PC-3 (cell line): Measurements from ENCODE around the gene B4GALNT1. TPM values are rescaled to one million over a fixed set of nuclear protein-coding genes. Genes with fewer than 3 reads are reported as not detected.
A peak's percentile ranks its signal among the peaks of the same experiment; 100 is the strongest.

Source experiments
- ATAC-seq: fragments of 200-7000 bp; cut with Tn5 transposase; 2 replicates; pipeline ENCODE4 v1.9.1; 2020; ENCODE audit warnings: mild to moderate bottlenecking, moderate library complexity
- BruUV-seq: library from RNA; stranded (reverse); fragments of 400-500 nt; replicated peaks from 2 replicates; lab custom pipeline; 2021; lab: Mats Ljungman, UMichigan
- CTCF ChIA-PET: fragments of 300-600 bp; sonication (Branson Sonifier 250); formaldehyde crosslinking; loops from one replicate; lab custom pipeline; 2022; ENCODE audit warnings: antibody characterized with exemption; lab: Charles Lee
- POLR2A ChIA-PET: fragments of 300-600 bp; sonication (Branson Sonifier 250); formaldehyde crosslinking; loops from one replicate; lab custom pipeline; 2022; ENCODE audit warnings: antibody characterized with exemption; ENCODE audit not compliant: unreplicated experiment; lab: Charles Lee
- DNase-seq: peaks from one replicate; pipeline ENCODE4 v3.0.0-alpha.2; 2015
- H2AFZ ChIP-seq: fragments of 300-600 bp; sonication (generic); 2 replicates; pipeline ENCODE4 v1.6.0; 2016; ENCODE audit warnings: antibody characterized with exemption, low read length
- H3F3A ChIP-seq: fragments of 300-600 bp; sonication (generic); one replicate; pipeline ENCODE4 v1.6.0; 2017; ENCODE audit warnings: antibody characterized with exemption, low read length, control low read depth, mild to moderate bottlenecking; ENCODE audit not compliant: unreplicated experiment
- H3K27ac ChIP-seq: fragments of 300-600 bp; sonication (generic); 2 replicates; pipeline ENCODE4 v1.5.1; 2016; ENCODE audit warnings: mild to moderate bottlenecking, low read length
- H3K27me3 ChIP-seq: fragments of 300-600 bp; sonication (generic); 2 replicates; pipeline ENCODE4 v1.6.1; 2016; ENCODE audit warnings: low read length, mixed read lengths
- H3K36me3 ChIP-seq: fragments of 300-600 bp; sonication (generic); 2 replicates; pipeline ENCODE4 v1.6.1; 2016; ENCODE audit warnings: low read depth, mixed run types, low read length, mixed read lengths
- H3K4me1 ChIP-seq: fragments of 300-600 bp; sonication (generic); 2 replicates; pipeline ENCODE4 v1.5.1; 2016; ENCODE audit warnings: low read length; ENCODE audit not compliant: insufficient read depth
- H3K4me2 ChIP-seq: fragments of 300-600 bp; sonication (generic); 2 replicates; pipeline ENCODE4 v1.6.0; 2016; ENCODE audit warnings: low read length
- H3K4me3 ChIP-seq: fragments of 300-600 bp; sonication (generic); 2 replicates; pipeline ENCODE4 v1.5.1; 2016; ENCODE audit warnings: mild to moderate bottlenecking, low read length, mixed read lengths
- H3K79me2 ChIP-seq: fragments of 300-600 bp; sonication (generic); 2 replicates; pipeline ENCODE4 v1.6.1; 2017; ENCODE audit warnings: low read length, mixed read lengths
- H3K9ac ChIP-seq: fragments of 300-600 bp; sonication (generic); 2 replicates; pipeline ENCODE4 v1.6.0; 2016; ENCODE audit warnings: mild to moderate bottlenecking, low read length
- H3K9me2 ChIP-seq: fragments of 300-600 bp; sonication (generic); replicated peaks from 2 replicates; pipeline ENCODE4 v1.6.1; 2016; ENCODE audit warnings: mixed run types, low read length, mixed read lengths
- H3K9me3 ChIP-seq: fragments of 300-600 bp; sonication (generic); 2 replicates; pipeline ENCODE4 v1.6.1; 2016; ENCODE audit warnings: low read length, mixed read lengths
- H4K20me1 ChIP-seq: fragments of 300-600 bp; sonication (generic); 2 replicates; pipeline ENCODE4 v1.6.1; 2016; ENCODE audit warnings: low read length, mixed read lengths
- EZH2 ChIP-seq: fragments of 300-600 bp; sonication (generic); IDR thresholded peaks from one replicate; pipeline ENCODE4 v1.6.1; 2017; ENCODE audit warnings: antibody characterized with exemption, mild to moderate bottlenecking, low read length; ENCODE audit not compliant: unreplicated experiment
- EZH2phosphoT487 ChIP-seq: fragments of 300-600 bp; sonication (generic); IDR thresholded peaks from 2 replicates; pipeline ENCODE4 v1.6.1; 2018; ENCODE audit warnings: mild to moderate bottlenecking, antibody characterized with exemption, low read length, borderline replicate concordance
- intact Hi-C: fragments of 100-400 bp; cut with micrococcal nuclease; formaldehyde crosslinking; loops from 2 replicates; pipeline ENCODE4 v1.9.0; 2023
- total RNA-seq: library from RNA; depleted of rRNA; stranded (reverse); fragments of >200 nt; gene quantifications from 2 replicates; pipeline ENCODE4 v1.2.3, GENCODE V29; 2014
- TF ChIP-seq, protein P1 (sequence below): fragments of 300-600 bp; sonication (generic); conservative IDR thresholded peaks from 2 replicates; pipeline ENCODE4 v1.5.1; 2017; ENCODE audit warnings: antibody characterized with exemption, low read depth, mild to moderate bottlenecking, low read length

Gene B4GALNT1
- total RNA-seq, 1 experiment from 2014 or later, result 39.0 TPM

DNA sequence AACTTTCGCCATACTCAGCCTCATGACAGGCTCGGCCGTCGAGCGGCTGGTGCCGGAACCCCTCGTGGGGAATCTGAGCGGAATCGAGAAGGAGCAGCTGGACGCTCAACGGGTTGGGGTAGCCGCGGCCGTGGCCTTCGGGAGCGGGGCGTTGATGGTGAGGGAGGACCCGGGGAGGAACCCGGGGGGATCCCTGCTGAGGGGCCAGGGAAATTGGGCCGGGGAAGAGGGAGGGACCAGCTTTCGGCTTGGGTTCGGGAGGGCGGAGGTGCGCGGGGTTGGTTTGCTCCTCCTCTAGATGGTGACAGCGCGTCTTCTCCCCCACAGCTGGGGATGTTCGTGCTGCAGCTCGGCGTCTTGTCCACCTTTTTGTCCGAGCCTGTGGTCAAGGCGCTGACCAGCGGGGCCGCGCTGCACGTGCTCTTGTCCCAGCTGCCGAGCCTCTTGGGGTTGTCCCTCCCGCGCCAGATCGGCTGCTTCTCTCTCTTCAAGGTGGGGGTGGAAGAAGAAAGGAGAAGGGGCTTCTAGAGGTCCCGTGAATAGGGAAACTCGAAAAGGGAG, 12.0 kb downstream of the B4GALNT1 start:
- H3F3A ChIP-seq, result no peaks in the 10 kb centered on the region
- TF ChIP-seq EZH2 (no peak), EZH2phosphoT487 (no peak)
- TF ChIP-seq, protein P1, sequence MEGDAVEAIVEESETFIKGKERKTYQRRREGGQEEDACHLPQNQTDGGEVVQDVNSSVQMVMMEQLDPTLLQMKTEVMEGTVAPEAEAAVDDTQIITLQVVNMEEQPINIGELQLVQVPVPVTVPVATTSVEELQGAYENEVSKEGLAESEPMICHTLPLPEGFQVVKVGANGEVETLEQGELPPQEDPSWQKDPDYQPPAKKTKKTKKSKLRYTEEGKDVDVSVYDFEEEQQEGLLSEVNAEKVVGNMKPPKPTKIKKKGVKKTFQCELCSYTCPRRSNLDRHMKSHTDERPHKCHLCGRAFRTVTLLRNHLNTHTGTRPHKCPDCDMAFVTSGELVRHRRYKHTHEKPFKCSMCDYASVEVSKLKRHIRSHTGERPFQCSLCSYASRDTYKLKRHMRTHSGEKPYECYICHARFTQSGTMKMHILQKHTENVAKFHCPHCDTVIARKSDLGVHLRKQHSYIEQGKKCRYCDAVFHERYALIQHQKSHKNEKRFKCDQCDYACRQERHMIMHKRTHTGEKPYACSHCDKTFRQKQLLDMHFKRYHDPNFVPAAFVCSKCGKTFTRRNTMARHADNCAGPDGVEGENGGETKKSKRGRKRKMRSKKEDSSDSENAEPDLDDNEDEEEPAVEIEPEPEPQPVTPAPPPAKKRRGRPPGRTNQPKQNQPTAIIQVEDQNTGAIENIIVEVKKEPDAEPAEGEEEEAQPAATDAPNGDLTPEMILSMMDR, result no peak
- H3K9me2 ChIP-seq, result no peaks in the 10 kb centered on the region
- intact Hi-C loops, result loop anchor here (1.0 kb wide), 1 partner anchor 38 kb away; no protein-coding TSS in a partner anchor
- BruUV-seq, result no TSS peak
- no peak for DNase-seq
- no peaks in the 10 kb centered on the region for H3K4me1 ChIP-seq
- ATAC-seq, result no peak
- CTCF ChIA-PET, result interaction anchor here (0.6 to 0.8 kb wide), 2 partner anchors 28 to 36 kb away, joined by 3 to 4 read pairs; no protein-coding TSS in a partner anchor
- no peaks in the 10 kb centered on the region for H4K20me1 ChIP-seq
- peaks cover 15% of the 10 kb centered on the region for H3K27me3 ChIP-seq
- peak overlapping the region; percentile 77 for H3K4me2 ChIP-seq
- no peak overlapping the region for H2AFZ ChIP-seq
- H3K36me3 ChIP-seq, result no peaks in the 10 kb centered on the region
- no peaks in the 10 kb centered on the region for H3K9me3 ChIP-seq
- H3K79me2 ChIP-seq, result no peaks in the 10 kb centered on the region
- no peak overlapping the region for H3K27ac ChIP-seq
- no peak overlapping the region for H3K4me3 ChIP-seq
- POLR2A ChIA-PET, result no interaction called here
- H3K9ac ChIP-seq, result no peak overlapping the region

DNA sequence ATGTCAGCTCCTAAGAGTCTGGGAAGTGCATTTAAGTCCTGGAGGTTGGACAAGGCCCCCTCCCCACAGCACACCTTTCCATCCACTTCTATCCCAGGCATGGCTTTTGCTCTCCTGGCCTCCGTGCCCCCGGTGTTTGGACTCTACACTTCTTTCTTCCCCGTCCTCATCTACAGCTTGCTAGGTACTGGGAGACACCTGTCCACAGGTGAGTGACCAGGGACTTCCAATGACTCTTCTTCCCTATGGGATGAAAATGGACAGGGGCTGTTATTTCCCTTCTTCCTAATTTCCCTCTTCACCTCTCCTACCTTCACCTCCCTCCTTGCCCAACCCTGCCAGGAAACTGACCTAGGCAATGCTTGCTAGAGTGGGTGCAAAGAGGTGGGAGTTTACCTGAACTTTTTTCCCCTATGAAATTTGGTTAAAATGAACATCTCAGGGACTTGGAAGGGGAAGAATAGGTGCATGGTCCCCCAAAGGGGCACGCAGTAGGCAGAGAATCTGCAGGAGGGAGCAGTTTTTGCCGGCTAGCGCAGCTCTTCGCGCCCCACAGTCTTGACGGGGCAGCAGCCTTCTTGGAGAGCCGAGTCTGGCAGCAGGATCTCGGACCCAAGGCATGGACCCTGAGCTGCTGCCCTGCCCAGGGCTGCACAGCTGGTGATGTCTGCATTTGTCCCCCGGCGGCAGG, 12.6 kb downstream of the B4GALNT1 start:
- Histone ChIP-seq H3K27me3 (peaks cover 15% of the 10 kb centered on the region), H3K9ac (no peak overlapping the region), H3K27ac (no peak overlapping the region), H3K79me2 (no peaks in the 10 kb centered on the region), H3K9me3 (no peaks in the 10 kb centered on the region), H4K20me1 (no peaks in the 10 kb centered on the region), H3K4me1 (no peaks in the 10 kb centered on the region), H3K9me2 (no peaks in the 10 kb centered on the region), H2AFZ (no peak overlapping the region), H3K4me3 (no peak overlapping the region), H3K4me2 (no peak overlapping the region), H3K36me3 (no peaks in the 10 kb centered on the region), H3F3A (no peaks in the 10 kb centered on the region)
- no TSS peak for BruUV-seq
- CTCF ChIA-PET, result interaction anchor here (0.6 to 0.8 kb wide), 2 partner anchors 28 to 35 kb away, joined by 3 to 4 read pairs; no protein-coding TSS in a partner anchor
- DNase-seq (no peak), ATAC-seq (no peak)
- POLR2A ChIA-PET, result no interaction called here
- intact Hi-C loops, result no loop called here
- TF ChIP-seq, protein P1, result no peak
- TF ChIP-seq EZH2 (no peak), EZH2phosphoT487 (no peak)
